ELR (cell line): ENCODE data around the gene AIMP2.
"Not testable (repeated sequence)": the region's sequence is repeated elsewhere in the genome, so short reads cannot be mapped to it uniquely, and the experiment has no call there.

Experiments used
- DNase-seq: peaks from one replicate; pipeline ENCODE4 v3.0.0-alpha.2; 2015; ENCODE audit warnings: low read depth

Gene AIMP2

GRCh38 chr7:6026011-6026819 is 17.1 kb downstream of the AIMP2 start:
- peak; percentile 71 for DNase-seq

GRCh38 chr7:6026820-6027311 is 17.8 kb downstream of the AIMP2 start:
- no peak for DNase-seq

DNA sequence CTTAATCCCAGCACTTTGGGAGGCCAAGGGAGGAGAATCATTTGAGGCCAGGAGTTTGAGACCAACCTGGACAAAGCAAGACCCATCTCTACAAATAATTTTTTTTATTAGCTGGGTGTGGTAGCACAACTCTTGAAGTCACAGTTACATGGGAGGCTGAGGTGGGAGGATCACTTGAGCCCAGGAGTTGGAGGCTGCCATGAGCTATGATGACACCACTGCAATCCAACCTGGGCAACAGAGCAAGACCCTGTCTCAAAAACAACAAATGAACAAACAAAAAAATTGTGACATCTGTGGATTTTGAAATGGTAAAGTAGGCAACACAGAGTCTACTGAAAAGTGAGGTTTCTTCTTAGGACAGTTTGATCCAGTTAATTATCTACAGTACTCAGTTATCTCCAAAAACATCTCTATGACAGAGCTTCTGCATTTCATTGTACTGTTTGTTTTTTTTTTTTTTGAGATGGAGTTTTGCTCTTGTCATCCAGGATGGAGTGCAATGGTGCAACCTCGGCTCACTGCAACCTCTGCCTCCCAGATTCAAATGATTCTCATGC is 18.8 kb downstream of the AIMP2 start:
- DNase-seq, result no peak

DNA sequence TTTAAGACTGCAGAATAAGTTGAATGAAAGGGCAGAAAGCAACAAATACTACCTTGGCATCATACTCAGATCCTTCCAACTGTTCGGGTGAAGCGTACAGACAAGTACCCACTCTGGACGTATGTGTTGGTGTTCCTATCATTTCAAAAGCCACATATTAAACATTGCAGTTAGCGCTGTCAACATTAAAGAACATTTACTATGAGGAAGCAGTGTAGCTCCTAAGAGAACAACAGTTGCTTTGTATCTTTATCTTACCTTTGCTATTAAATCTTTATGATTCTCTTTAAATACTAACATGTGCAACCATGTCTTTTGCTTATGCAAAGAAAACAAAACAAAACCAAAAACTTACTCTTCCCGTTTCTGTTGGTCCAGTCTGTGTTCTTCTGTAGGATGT is 19.5 kb downstream of the AIMP2 start:
- no peak for DNase-seq

DNA sequence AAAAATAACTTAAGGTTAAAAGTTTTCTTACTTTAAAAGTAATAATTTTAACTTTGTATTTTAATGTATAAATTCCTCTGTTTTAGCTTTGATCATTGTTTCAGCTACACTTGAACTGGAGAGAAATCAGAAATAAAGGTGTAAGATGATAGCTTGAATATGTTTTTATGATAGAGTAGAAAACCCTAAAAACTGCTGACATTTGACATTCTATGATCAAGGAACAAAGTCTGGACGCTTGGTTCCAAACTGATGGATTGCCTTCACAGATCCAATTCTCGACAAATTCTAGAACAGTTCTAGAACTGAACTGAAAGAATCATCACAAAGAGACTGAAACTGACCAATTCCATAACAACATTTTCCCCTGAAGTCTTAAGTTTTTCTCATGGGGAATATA is 21.9 kb downstream of the AIMP2 start, which contains the start of gene ANKRD61:
Gene ANKRD61, plus strand, starts transcription at position 389 of the 400 bp plus-strand sequence. Its CDS starts 0 bp downstream, at position 389.
- DNase-seq, result no peak

DNA sequence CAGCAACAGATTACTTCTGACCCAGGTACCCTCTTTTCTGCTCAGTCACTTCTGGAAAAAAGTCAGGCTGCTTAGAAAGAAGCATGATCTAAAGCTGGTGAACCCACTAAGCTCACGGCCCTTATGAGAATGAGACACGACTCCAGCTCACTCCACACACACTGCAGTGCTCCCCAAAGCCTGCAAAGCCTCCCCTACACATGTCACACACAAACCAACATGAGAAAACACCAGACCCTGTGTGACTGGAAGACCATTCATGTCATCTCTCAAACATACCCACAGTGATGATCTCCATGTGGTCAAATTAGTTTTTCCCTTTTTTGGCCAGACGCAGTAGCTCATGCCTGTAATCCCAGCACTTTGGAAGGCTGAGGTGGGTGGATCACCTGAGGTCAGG is 22.5 kb downstream of the AIMP2 start:
- DNase-seq, result no peak

DNA sequence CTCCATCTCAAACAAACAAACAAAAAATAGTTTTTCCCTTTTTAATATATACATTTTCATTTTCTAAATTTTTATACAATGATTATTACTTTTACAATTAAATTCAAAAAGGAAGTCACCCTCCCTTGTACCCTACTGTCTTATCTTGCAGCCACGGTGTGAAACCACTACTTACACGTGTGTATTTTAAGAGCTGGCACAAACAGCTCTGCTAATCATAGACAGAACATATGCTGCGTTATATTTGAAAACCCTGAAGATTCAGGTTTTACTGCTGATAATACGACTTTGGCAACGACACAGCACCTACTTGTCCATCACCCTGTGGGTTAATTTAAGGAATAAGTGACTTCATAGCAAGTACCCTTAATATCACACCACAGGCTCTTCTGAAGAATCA is 23.1 kb downstream of the AIMP2 start:
- DNase-seq, result no peak

DNA sequence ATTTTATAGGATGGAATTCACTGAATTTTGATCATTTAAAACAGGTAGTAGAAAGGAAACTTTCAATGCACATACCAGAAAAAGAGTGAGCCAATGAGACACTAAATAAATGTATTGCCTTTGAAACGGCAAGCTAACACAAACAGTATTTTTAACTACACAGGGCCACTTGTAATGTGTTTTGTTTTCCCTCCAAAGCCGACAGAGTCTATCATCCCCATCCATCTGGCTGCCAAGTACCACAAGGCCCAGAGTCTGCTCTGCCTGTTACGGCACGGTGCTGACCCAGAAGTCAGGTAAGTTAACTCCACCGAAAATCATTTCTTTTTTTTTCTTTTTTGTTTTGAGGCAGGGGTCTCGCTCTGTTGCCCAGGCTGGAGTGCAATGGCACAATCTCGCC is 23.6 kb downstream of the AIMP2 start:
- DNase-seq, result no peak

DNA sequence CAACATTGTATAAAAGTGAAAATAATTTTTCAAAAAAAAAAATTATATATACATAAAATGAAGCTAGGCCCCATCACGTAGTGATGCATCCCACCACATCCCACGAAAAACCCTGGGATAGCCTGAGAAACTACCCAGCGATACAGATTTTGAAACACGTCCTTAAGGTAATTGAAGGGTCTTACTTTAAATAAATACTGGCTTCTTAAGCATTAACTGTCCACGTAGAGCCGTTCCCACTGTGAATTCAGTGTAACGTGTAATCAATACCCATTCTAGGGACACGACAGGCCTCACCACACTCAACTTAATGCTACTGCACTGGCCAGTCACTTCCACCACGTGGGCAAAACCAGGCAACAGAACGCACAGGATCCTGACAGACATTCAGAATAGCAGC is 26.1 kb downstream of the AIMP2 start:
- DNase-seq, result no peak

DNA sequence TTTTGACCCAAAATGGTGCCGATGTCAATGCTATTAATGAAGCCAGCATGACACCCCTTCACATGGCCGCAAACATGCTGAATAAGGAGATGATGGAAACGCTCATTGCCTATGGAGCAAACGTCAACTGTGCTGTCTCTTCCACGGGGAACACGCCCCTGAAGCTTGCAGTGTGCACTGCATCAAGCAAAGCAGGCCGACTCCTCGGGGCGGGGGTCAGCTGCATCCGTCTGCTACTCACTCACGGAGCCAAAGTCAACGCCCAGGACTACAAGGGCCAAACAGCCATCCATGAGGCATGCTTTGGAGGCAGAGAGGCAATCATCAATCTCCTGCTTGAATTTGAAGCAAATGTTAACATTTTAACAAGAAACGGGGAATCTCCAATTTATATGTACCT is 26.6 kb downstream of the AIMP2 start:
- no peak for DNase-seq

DNA sequence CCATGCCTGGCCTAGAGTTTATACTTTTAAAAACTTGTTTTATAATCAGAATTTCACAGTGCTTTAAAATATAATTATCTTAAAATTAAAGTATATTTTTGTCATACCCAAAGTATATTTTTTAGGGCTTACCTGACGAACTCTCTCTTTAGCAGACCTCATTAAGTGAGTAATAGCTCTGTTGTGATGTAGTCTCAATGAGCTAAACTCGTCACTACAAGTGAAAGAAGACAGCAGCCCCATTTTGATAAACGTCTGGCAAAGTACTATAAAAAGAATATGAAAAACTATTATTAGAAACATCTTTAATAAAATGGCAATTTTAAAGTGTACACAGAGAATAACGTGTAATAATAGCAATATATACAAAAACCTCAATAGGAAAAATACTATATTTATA is 40.7 kb downstream of the AIMP2 start:
- no peak for DNase-seq

GRCh38 chr7:6051185-6051584 is 42.1 kb downstream of the AIMP2 start:
- not testable (repeated sequence) for DNase-seq

GRCh38 chr7:6056616-6057015 is 47.5 kb downstream of the AIMP2 start:
- DNase-seq, result no peak

DNA sequence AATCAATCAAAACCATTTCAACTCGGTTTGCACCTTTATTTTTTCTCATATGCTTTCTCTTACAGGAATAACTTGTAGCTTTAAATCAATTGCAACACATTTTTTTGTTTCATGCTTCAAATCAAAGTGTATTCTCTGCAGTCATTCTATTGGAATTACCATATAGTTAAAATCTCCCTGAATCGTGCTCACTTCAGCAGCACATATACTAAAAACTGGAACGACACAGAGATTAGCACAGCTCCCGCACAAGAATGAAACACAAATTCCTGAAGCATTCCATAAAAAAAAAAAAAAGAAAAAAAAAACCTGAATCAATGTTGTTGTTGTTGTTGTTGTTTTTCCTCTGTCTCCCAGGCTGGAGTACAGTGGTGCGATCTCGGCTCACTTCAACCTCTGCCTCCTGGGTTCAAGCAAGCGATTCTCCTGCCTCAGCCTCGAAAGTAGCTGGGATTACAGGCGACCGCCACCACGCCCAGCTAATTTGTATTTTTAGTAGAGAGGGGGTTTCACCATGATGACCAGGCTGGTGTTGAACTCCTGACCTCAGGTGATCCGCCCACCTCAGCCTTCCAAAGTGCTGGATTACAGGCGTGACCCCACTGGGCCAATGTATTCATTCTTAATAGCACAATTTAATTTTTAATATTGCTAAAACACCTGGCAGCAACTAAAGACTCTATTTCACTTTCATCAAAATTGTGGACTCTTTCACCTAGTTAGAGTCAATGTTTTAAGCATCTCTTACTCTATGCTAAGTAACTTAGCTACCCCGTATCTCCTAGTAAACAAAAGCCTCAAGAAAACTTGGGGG is 48.5 kb downstream of the AIMP2 start:
- no peak for DNase-seq

- DNase-seq, result not testable (repeated sequence)
These were observed 50.9 kb downstream of the AIMP2 start for GRCh38 chr7:6059941-6060340.

GRCh38 chr7:6071406-6071805 is 62.3 kb downstream of the AIMP2 start:
- no peak for DNase-seq
